ENCODE data around the gene MED29.

GRCh38 chr19:39410017-39410830 lies 19.0 kb downstream of the MED29 start:
- TF ChIP-seq, protein P1, sequence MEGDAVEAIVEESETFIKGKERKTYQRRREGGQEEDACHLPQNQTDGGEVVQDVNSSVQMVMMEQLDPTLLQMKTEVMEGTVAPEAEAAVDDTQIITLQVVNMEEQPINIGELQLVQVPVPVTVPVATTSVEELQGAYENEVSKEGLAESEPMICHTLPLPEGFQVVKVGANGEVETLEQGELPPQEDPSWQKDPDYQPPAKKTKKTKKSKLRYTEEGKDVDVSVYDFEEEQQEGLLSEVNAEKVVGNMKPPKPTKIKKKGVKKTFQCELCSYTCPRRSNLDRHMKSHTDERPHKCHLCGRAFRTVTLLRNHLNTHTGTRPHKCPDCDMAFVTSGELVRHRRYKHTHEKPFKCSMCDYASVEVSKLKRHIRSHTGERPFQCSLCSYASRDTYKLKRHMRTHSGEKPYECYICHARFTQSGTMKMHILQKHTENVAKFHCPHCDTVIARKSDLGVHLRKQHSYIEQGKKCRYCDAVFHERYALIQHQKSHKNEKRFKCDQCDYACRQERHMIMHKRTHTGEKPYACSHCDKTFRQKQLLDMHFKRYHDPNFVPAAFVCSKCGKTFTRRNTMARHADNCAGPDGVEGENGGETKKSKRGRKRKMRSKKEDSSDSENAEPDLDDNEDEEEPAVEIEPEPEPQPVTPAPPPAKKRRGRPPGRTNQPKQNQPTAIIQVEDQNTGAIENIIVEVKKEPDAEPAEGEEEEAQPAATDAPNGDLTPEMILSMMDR (conservative IDR thresholded peaks at IDR 0.05 in 1 of 2, IDR thresholded peaks at IDR 0.05 in 1 of 2; ENCODE audit: low read depth in 1 of 2, low read length in 2 of 2): no peak
- no peak for TF ChIP-seq EZH2 (IDR thresholded peaks at IDR 0.05; ENCODE audit: low read length, missing control alignments)
